HepG2 (cell line): ENCODE measurements around the gene CCSER2. TPM values are rescaled to one million over a fixed set of nuclear protein-coding genes. Genes with fewer than 3 reads are reported as not detected.

Experiments
- ATAC-seq: fragments of 200-7000 bp; cut with Tn5 transposase; 3 replicates; pipeline ENCODE4 v1.9.1; 2020; ENCODE audit warnings: mild to moderate bottlenecking, moderate library complexity
- BruUV-seq: library from RNA; stranded (reverse); fragments of 400-500 nt; replicated peaks from 2 replicates; lab custom pipeline; 2021; lab: Mats Ljungman, UMichigan
- CTCF ChIA-PET: fragments of 300-600 bp; formaldehyde crosslinking; extraction: SDS; loops from one replicate; lab custom pipeline; 2021; ENCODE audit warnings: low total read pairs, inconsistent platforms, low intra/inter-chr PET ratio; lab: Yijun Ruan, JAX
- POLR2A ChIA-PET: fragments of 350-600 bp; sonication (Branson Sonifier 250); formaldehyde crosslinking; loops from one replicate; lab custom pipeline; 2020; ENCODE audit warnings: antibody characterized with exemption, inconsistent platforms; lab: Yijun Ruan, JAX
- DNase-seq: peaks from one replicate; pipeline ENCODE4 v3.0.0-alpha.2; 2015; ENCODE audit warnings: low spot score
- FAIRE-seq: peaks from 3 replicates; lab custom pipeline; 2011; peaks lifted over from hg19 to GRCh38; lab: Jason Lieb, UNC
- H2AFZ ChIP-seq: one replicate; pipeline ENCODE4 v1.6.1; 2011; ENCODE audit warnings: low read length, inconsistent platforms
- H3K27ac ChIP-seq: fragments of 300-600 bp; 3 replicates; pipeline ENCODE4 v1.8.0; 2011; ENCODE audit warnings: mixed run types, mild to moderate bottlenecking, mixed read lengths, low read length, inconsistent platforms; ENCODE audit not compliant: insufficient read depth; ENCODE audit errors: extremely low read length
- H3K27me3 ChIP-seq, 2 experiments: fragments of 200-600 bp in 1 of 2; 2 replicates in 1 of 2; 3 replicates in 1 of 2; pipeline versions ENCODE4 v1.6.0 to v1.8.0; 2011; ENCODE audit warnings: low read length in 2 of 2, mild to moderate bottlenecking in 2 of 2, moderate library complexity in 2 of 2, inconsistent platforms in 1 of 2; ENCODE audit not compliant: insufficient read depth in 2 of 2, control insufficient read depth in 1 of 2
- H3K36me3 ChIP-seq, 2 experiments: fragments of 200-600 bp in 1 of 2; replicated peaks in 1 of 2; 2 replicates in 1 of 2; 3 replicates in 1 of 2; pipeline versions ENCODE4 v1.5.1 to v1.8.0; 2011; ENCODE audit warnings: low read length in 2 of 2, inconsistent platforms in 1 of 2; ENCODE audit not compliant: insufficient read depth in 2 of 2, control insufficient read depth in 1 of 2
- H3K4me1 ChIP-seq: 2 replicates; pipeline ENCODE4 v1.5.1; 2012; ENCODE audit warnings: low read length, inconsistent platforms; ENCODE audit not compliant: insufficient read depth
- H3K4me2 ChIP-seq: 2 replicates; pipeline ENCODE4 v1.6.0; 2011; ENCODE audit warnings: low read depth, low read length, inconsistent platforms
- H3K4me3 ChIP-seq, 3 experiments: fragments of 200-600 bp in 1 of 3; sonication (generic), shearing (Covaris generic) in 1 of 3; replicated peaks in 1 of 3; 2 replicates each; pipeline ENCODE4 v1.5.1; 2011 to 2016; ENCODE audit warnings: low read length in 3 of 3, inconsistent platforms in 2 of 3, low read depth in 2 of 3, mild to moderate bottlenecking in 2 of 3, control low read depth in 1 of 3, mixed read lengths in 1 of 3; ENCODE audit not compliant: insufficient read depth in 1 of 3
- H3K79me2 ChIP-seq: one replicate; pipeline ENCODE4 v1.6.1; 2011; ENCODE audit warnings: low read length, inconsistent platforms; ENCODE audit not compliant: insufficient read depth
- H3K9ac ChIP-seq: 2 replicates; pipeline ENCODE4 v1.6.0; 2011; ENCODE audit warnings: mild to moderate bottlenecking, low read depth, low read length, inconsistent platforms; ENCODE audit not compliant: insufficient read depth
- H3K9me3 ChIP-seq: 2 replicates; pipeline ENCODE4 v1.5.1; 2012; ENCODE audit warnings: mild to moderate bottlenecking, low read length
- H4K20me1 ChIP-seq: 2 replicates; pipeline ENCODE4 v1.6.0; 2011; ENCODE audit warnings: inconsistent platforms, mild to moderate bottlenecking, low read length, moderate library complexity; ENCODE audit not compliant: insufficient read depth
- ATM ChIP-seq: fragments of 450-650 bp; IDR thresholded peaks from 2 replicates; pipeline ENCODE4 v1.7.1; 2017; ENCODE audit warnings: mild to moderate bottlenecking, borderline replicate concordance
- CTCF ChIP-seq: sonication (generic); formaldehyde crosslinking; IDR thresholded peaks from 2 replicates; pipeline ENCODE4 v1.5.0; 2020; ENCODE audit warnings: mild to moderate bottlenecking, missing genetic modification reagents, moderate library complexity
- MED1 ChIP-seq: sonication (generic); formaldehyde crosslinking; IDR thresholded peaks from 2 replicates; pipeline ENCODE4 v1.4.0; 2020; ENCODE audit warnings: missing genetic modification reagents
- NFIC ChIP-seq: IDR thresholded peaks from 2 replicates; pipeline ENCODE4 v1.6.1; 2012; ENCODE audit warnings: mild to moderate bottlenecking, low read length, inconsistent platforms
- RARA ChIP-seq: IDR thresholded peaks from 2 replicates; pipeline ENCODE4 v1.6.1; 2016; ENCODE audit warnings: missing genetic modification reagents, missing compliant biosample characterization
- SMAD9 ChIP-seq: sonication (generic); formaldehyde crosslinking; IDR thresholded peaks from 2 replicates; pipeline ENCODE4 v1.5.1; 2020; ENCODE audit warnings: mild to moderate bottlenecking, missing genetic modification reagents
- SMC3 ChIP-seq: IDR thresholded peaks from 2 replicates; pipeline ENCODE4 v1.6.1; 2011; ENCODE audit warnings: low read length, improper control_type of control experiment
- STAG1 ChIP-seq: sonication (generic); formaldehyde crosslinking; IDR thresholded peaks from 2 replicates; pipeline ENCODE4 v1.4.0; 2020; ENCODE audit warnings: missing genetic modification reagents
- TEAD3 ChIP-seq: optimal IDR thresholded peaks from 2 replicates; pipeline ENCODE3; 2016; ENCODE audit warnings: borderline replicate concordance
- XRCC5 ChIP-seq: fragments of 200-400 bp; formaldehyde crosslinking; optimal IDR thresholded peaks from 2 replicates; pipeline ENCODE3; 2017; ENCODE audit warnings: mild to moderate bottlenecking, low read length
- ZBTB33 ChIP-seq: sonication (generic); formaldehyde crosslinking; IDR thresholded peaks from 2 replicates; pipeline ENCODE4 v1.4.0; 2020; ENCODE audit warnings: missing genetic modification reagents
- ZFX ChIP-seq: sonication (generic); formaldehyde crosslinking; IDR thresholded peaks from 2 replicates; pipeline ENCODE4 v1.4.0; 2020; ENCODE audit warnings: mild to moderate bottlenecking, low read depth, missing genetic modification reagents, moderate library complexity
- ZSCAN5A ChIP-seq: sonication (generic); formaldehyde crosslinking; IDR thresholded peaks from 2 replicates; pipeline ENCODE4 v1.8.0; 2022; ENCODE audit warnings: mild to moderate bottlenecking, missing genetic modification reagents, borderline replicate concordance
- WGBS: methylation state at CpG from one replicate; pipeline ENCODE4 v1.1.6; 2017; ENCODE audit warnings: low lambda C conversion rate; 5-methylcytosine and 5-hydroxymethylcytosine counted together
- in situ Hi-C: cut with HindIII; loops from 2 replicates; pipeline ENCODE4 v1.10.0; 2017; ENCODE audit warnings: low pct_unique_long_range_greater_than_20kb; ENCODE audit not compliant: extremely low pct_ligation_motif_present
- intact Hi-C: fragments of 100-400 bp; cut with micrococcal nuclease; formaldehyde crosslinking; loops from one replicate; pipeline ENCODE4 v1.10.0; 2022; ENCODE audit not compliant: unreplicated experiment
- polyA plus RNA-seq, 8 experiments: library from polyadenylated mRNA; depleted of rRNA in 3 of 8; stranded (reverse) in 7 of 8; unstranded in 1 of 8; fragments of >200 nt; fragmentation: Illumina TruSeq in 4 of 8; extraction: Trizol in 4 of 8; gene quantifications; 2 replicates each; pipeline versions ENCODE4 v1.2.1 to v1.2.3, GENCODE V29; 2011 to 2016; ENCODE audit warnings: low read depth in 4 of 8, missing spikeins in 1 of 8, mixed read lengths in 1 of 8; ENCODE audit not compliant: insufficient read depth in 1 of 8
- total RNA-seq, 5 experiments: library from RNA; depleted of rRNA; stranded (reverse); fragments of >200 nt; fragmentation: Illumina TruSeq; extraction: Trizol; gene quantifications; 2 replicates each; pipeline ENCODE4 v1.2.3, GENCODE V29; 2016; ENCODE audit warnings: low read depth in 1 of 5
- TF ChIP-seq, protein P1 (sequence below): IDR thresholded peaks from 2 replicates; pipeline ENCODE4 v1.6.1; 2016; ENCODE audit warnings: missing compliant biosample characterization, missing genetic modification reagents, borderline replicate concordance

The CCSER2 gene
- total and polyA plus RNA-seq, 2 of the 13 experiments (the other 11 are each of a cell fraction or from before 2014, with no cell fraction given), result 13.3 to 17.2 TPM

DNA sequence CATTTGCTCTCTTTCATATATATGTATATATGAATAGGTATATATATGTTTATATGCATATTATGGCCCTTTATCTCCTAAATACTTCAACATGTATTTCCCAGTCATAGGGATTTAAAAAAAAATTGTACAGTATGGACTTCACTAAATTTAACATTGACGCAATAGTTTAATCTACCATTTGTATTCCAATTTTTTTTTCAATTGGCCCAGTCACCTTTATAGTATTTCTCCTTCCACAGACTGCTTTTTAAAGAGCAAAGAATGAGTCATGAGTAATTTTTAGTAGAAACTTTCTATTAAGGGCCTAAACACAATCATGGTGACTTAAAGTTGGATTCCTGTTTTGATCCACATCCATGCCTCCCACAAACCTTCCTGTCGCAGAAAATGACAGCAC, 20.5 kb downstream of the CCSER2 start (continued):
- no peak for TF ChIP-seq ZSCAN5A

GRCh38 chr10:84352251-84352842, 24.0 kb downstream of the CCSER2 start:
- ATAC-seq (peak; percentile 94), FAIRE-seq (peak; percentile 71), DNase-seq (peak; percentile 45)
- Histone ChIP-seq H3K4me2 (no peak overlapping the region), H3K36me3 (no peaks in the 10 kb centered on the region), H3K9me3 (no peaks in the 10 kb centered on the region), H4K20me1 (0 out of 2 replicates have a peak, but pooled peaks cover 6% of the 10 kb centered on the region), H3K4me3 (no peak overlapping the region), H3K4me1 (peaks cover 29% of the 10 kb centered on the region), H3K27me3 (no peaks in the 10 kb centered on the region), H2AFZ (no peak overlapping the region), H3K9ac (no peak overlapping the region), H3K27ac (no peak overlapping the region), H3K79me2 (peaks cover 28% of the 10 kb centered on the region)
- in situ Hi-C loops, result no loop called here
- TF ChIP-seq ATM, result no peak
- TF ChIP-seq NFIC, result no peak
- no peak for TF ChIP-seq MED1 (CRISPR knock-in tag)
- TF ChIP-seq CTCF (CRISPR knock-in tag), result peak; percentile 82
- TF ChIP-seq ZFX (CRISPR knock-in tag), result 0 out of 2 replicates have a peak, but pooled peaks have one; percentile 20
- TF ChIP-seq XRCC5, result peak; percentile 36
- no peak for TF ChIP-seq RARA (CRISPR knock-in tag)
- peak; percentile 49 for TF ChIP-seq SMC3
- TF ChIP-seq STAG1 (CRISPR knock-in tag), result peak; percentile 69
- peak; percentile 29 for TF ChIP-seq TEAD3 (CRISPR knock-in tag)
- TF ChIP-seq SMAD9 (CRISPR knock-in tag), result no peak
- no peak for TF ChIP-seq ZBTB33 (CRISPR knock-in tag)
- TF ChIP-seq, protein P1, sequence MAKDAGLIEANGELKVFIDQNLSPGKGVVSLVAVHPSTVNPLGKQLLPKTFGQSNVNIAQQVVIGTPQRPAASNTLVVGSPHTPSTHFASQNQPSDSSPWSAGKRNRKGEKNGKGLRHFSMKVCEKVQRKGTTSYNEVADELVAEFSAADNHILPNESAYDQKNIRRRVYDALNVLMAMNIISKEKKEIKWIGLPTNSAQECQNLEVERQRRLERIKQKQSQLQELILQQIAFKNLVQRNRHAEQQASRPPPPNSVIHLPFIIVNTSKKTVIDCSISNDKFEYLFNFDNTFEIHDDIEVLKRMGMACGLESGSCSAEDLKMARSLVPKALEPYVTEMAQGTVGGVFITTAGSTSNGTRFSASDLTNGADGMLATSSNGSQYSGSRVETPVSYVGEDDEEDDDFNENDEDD (CRISPR knock-in tag), result no peak
- BruUV-seq, result no TSS peak
- ChIA-PET POLR2A (no interaction called here), CTCF (no interaction called here)
- intact Hi-C loops, result no loop called here
- WGBS, result 75% methylated on average over 7 of the region's 7 CpGs
